Neuronal stem cell (in vitro differentiated cells): Measurements from ENCODE around the gene SERPINA3. TPM values are rescaled to one million over a fixed set of nuclear protein-coding genes. Genes with fewer than 3 reads are reported as not detected.

Source experiments
- DNase-seq: peaks from one replicate; pipeline ENCODE4 v3.0.0-alpha.2; 2013; ENCODE audit warnings: low spot score
- H2AFZ ChIP-seq: one replicate; pipeline ENCODE4 v1.6.1; 2013; ENCODE audit warnings: mild to moderate bottlenecking, low read length, inconsistent platforms
- H2AK5ac ChIP-seq: 2 replicates; pipeline ENCODE4 v1.6.1; 2013; ENCODE audit warnings: low read depth, mild to moderate bottlenecking, inconsistent platforms, low read length, moderate library complexity, mixed read lengths
- H2BK120ac ChIP-seq: 2 replicates; pipeline ENCODE4 v1.6.1; 2013; ENCODE audit warnings: low read depth, mild to moderate bottlenecking, inconsistent platforms, low read length, moderate library complexity, mixed read lengths
- H2BK12ac ChIP-seq: one replicate; pipeline ENCODE4 v1.6.1; 2013; ENCODE audit warnings: low read length, inconsistent platforms
- H2BK15ac ChIP-seq: 2 replicates; pipeline ENCODE4 v1.6.1; 2013; ENCODE audit warnings: mild to moderate bottlenecking, low read length, inconsistent platforms, mixed read lengths
- H2BK5ac ChIP-seq: one replicate; pipeline ENCODE4 v1.6.1; 2013; ENCODE audit warnings: inconsistent platforms, mild to moderate bottlenecking, low read length, moderate library complexity
- H3K14ac ChIP-seq: one replicate; pipeline ENCODE4 v1.6.1; 2013; ENCODE audit warnings: low read length, inconsistent platforms
- H3K18ac ChIP-seq: 2 replicates; pipeline ENCODE4 v1.6.1; 2013; ENCODE audit warnings: low read length, inconsistent platforms
- H3K23ac ChIP-seq: 2 replicates; pipeline ENCODE4 v1.6.1; 2013; ENCODE audit warnings: low read depth, mild to moderate bottlenecking, mixed read lengths, low read length, inconsistent platforms; ENCODE audit not compliant: poor library complexity
- H3K27ac ChIP-seq: replicated peaks from 3 replicates; pipeline ENCODE4 v1.5.1; 2013; ENCODE audit warnings: low read length, inconsistent platforms
- H3K27me3 ChIP-seq, 3 experiments: 2 replicates each; pipeline ENCODE4 v1.6.1; 2013; ENCODE audit warnings: low read length in 3 of 3, mild to moderate bottlenecking in 2 of 3, inconsistent platforms in 1 of 3, low read depth in 1 of 3, mixed read lengths in 1 of 3, moderate library complexity in 1 of 3; ENCODE audit not compliant: control insufficient read depth in 3 of 3, insufficient read depth in 3 of 3
- H3K36me3 ChIP-seq, 2 donors: replicated peaks in 1 of 2; 2 replicates each; pipeline ENCODE4 v1.6.1; 2013; ENCODE audit warnings: low read length in 2 of 2; ENCODE audit not compliant: control insufficient read depth in 2 of 2, insufficient read depth in 2 of 2
- H3K4ac ChIP-seq: 2 replicates; pipeline ENCODE4 v1.6.1; 2013; ENCODE audit warnings: inconsistent platforms, mild to moderate bottlenecking, low read length, moderate library complexity
- H3K4me1 ChIP-seq, 2 donors: 1 replicate in 1 of 2; 2 replicates in 1 of 2; pipeline ENCODE4 v1.6.1; 2013; ENCODE audit warnings: low read length in 2 of 2, low read depth in 1 of 2; ENCODE audit not compliant: control insufficient read depth in 2 of 2, insufficient read depth in 1 of 2
- H3K4me2 ChIP-seq: one replicate; pipeline ENCODE4 v1.6.1; 2013; ENCODE audit warnings: mild to moderate bottlenecking, low read length, inconsistent platforms; ENCODE audit not compliant: insufficient read depth, poor library complexity, severe bottlenecking
- H3K4me3 ChIP-seq, 2 donors: 2 replicates each; pipeline ENCODE4 v1.5.1; 2013; ENCODE audit warnings: low read length in 2 of 2, mild to moderate bottlenecking in 2 of 2, inconsistent platforms in 1 of 2, moderate library complexity in 1 of 2
- H3K79me1 ChIP-seq: one replicate; pipeline ENCODE4 v1.6.1; 2013; ENCODE audit warnings: low read depth, mild to moderate bottlenecking, inconsistent platforms, low read length, moderate library complexity
- H3K9ac ChIP-seq: one replicate; pipeline ENCODE4 v1.6.1; 2013; ENCODE audit warnings: mild to moderate bottlenecking, low read depth, low read length, inconsistent platforms; ENCODE audit not compliant: poor library complexity
- H3K9me3 ChIP-seq, 2 donors: replicated peaks in 1 of 2; 2 replicates each; pipeline versions ENCODE3 to v1.6.1; 2013; ENCODE audit warnings: low read length in 2 of 2, mild to moderate bottlenecking in 2 of 2, inconsistent platforms in 1 of 2, low read depth in 1 of 2, mixed read lengths in 1 of 2, moderate library complexity in 1 of 2; ENCODE audit not compliant: control insufficient read depth in 2 of 2, insufficient read depth in 1 of 2
- H4K8ac ChIP-seq: one replicate; pipeline ENCODE4 v1.6.1; 2013; ENCODE audit warnings: low read depth, mild to moderate bottlenecking, inconsistent platforms, low read length, moderate library complexity
- H4K91ac ChIP-seq: one replicate; pipeline ENCODE4 v1.6.1; 2013; ENCODE audit warnings: low read length, low read depth, mild to moderate bottlenecking, inconsistent platforms; ENCODE audit not compliant: poor library complexity
- WGBS, 2 donors: extraction: QIAGEN DNeasy Blood & Tissue Kit; methylation state at CpG; one replicate each; pipeline ENCODE4 v1.1.7; 2013; ENCODE audit warnings: missing lambda C conversion rate in 2 of 2, mixed read lengths in 1 of 2; ENCODE audit not compliant: insufficient read length in 2 of 2, insufficient replicate concordance in 1 of 2; ENCODE audit errors: extremely low coverage in 2 of 2; 5-methylcytosine and 5-hydroxymethylcytosine counted together
- polyA plus RNA-seq, 2 experiments: library from polyadenylated mRNA; stranded (reverse); fragments of 200-250 nt; gene quantifications; one replicate each; pipeline ENCODE4 v1.2.3, GENCODE V29; 2013

SERPINA3 gene
- 0.04 TPM for polyA plus RNA-seq (2013, experiment 1 of 2)
- polyA plus RNA-seq (2013, experiment 2 of 2) = 0.04 TPM

GRCh38 chr14:94612174-94612573, at the start of gene SERPINA3:
Gene SERPINA3 (plus strand): TSS chr14:94612391. CDS start chr14:94614442, 2,051 bp downstream.
- H3K4ac ChIP-seq = no peak within 1 kb of the TSS
- H2AFZ ChIP-seq = no peak within 1 kb of the TSS
- H3K27ac ChIP-seq = no peak within 1 kb of the TSS
- no peak within 1 kb of the TSS for H3K14ac ChIP-seq
- H2AK5ac ChIP-seq = no peak within 1 kb of the TSS
- no peaks in the 10 kb centered on the region for H3K27me3 ChIP-seq
- no peak within 1 kb of the TSS for H3K4me3 ChIP-seq
- H3K9me3 ChIP-seq = peaks cover 0 to 2% of the 10 kb centered on the region in 2 donors
- no CpG with 5 or more reads among the region's 4 CpGs for WGBS, 2 donors
- no peak within 1 kb of the TSS for H2BK120ac ChIP-seq
- no peak for DNase-seq
- no peak within 1 kb of the TSS for H4K8ac ChIP-seq
- no peaks in the 10 kb centered on the region for H3K79me1 ChIP-seq
- H2BK15ac ChIP-seq = no peak within 1 kb of the TSS
- no peak within 1 kb of the TSS for H3K4me2 ChIP-seq
- H4K91ac ChIP-seq = no peak within 1 kb of the TSS
- no peak within 1 kb of the TSS for H3K23ac ChIP-seq
- H3K36me3 ChIP-seq = no peaks in the 10 kb centered on the region
- H2BK12ac ChIP-seq = no peak within 1 kb of the TSS
- no peak within 1 kb of the TSS for H2BK5ac ChIP-seq
- H3K9ac ChIP-seq = no peak within 1 kb of the TSS
- peak within 1 kb of the TSS; percentile 81 for H3K18ac ChIP-seq
- H3K4me1 ChIP-seq = peaks cover 0 to 9% of the 10 kb centered on the region in 2 donors

- Histone ChIP-seq H3K4ac (no peak overlapping the region), H3K27ac (no peak overlapping the region), H2BK5ac (no peak overlapping the region), H4K8ac (no peak overlapping the region), H2BK12ac (no peak overlapping the region), H3K14ac (peak overlapping the region; percentile 26), H3K4me3 (no peak overlapping the region), H3K18ac (no peak overlapping the region), H3K36me3 (no peaks in the 10 kb centered on the region), H3K9me3 (no peaks in the 10 kb centered on the region), H3K9ac (no peak overlapping the region), H2AK5ac (no peak overlapping the region), H3K4me1 (no peaks in the 10 kb centered on the region), H3K4me2 (no peak overlapping the region), H4K91ac (no peak overlapping the region), H2BK15ac (no peak overlapping the region), H2AFZ (no peak overlapping the region), H3K23ac (no peak overlapping the region), H3K79me1 (peaks cover 2% of the 10 kb centered on the region), H2BK120ac (no peak overlapping the region), H3K27me3 (no peaks in the 10 kb centered on the region)
- no CpG with 5 or more reads among the region's 16 CpGs for WGBS, 2 donors
- no peak for DNase-seq
These were observed 49.0 kb upstream of the SERPINA3 start for GRCh38 chr14:94562941-94563883.

- DNase-seq = no peak
- Histone ChIP-seq H3K9ac (no peak overlapping the region), H3K23ac (no peak overlapping the region), H3K27ac (no peak overlapping the region), H4K91ac (no peak overlapping the region), H3K36me3 (no peaks in the 10 kb centered on the region), H3K4me1 (no peaks in the 10 kb centered on the region), H3K14ac (no peak overlapping the region), H2AFZ (no peak overlapping the region), H2AK5ac (no peak overlapping the region), H3K4me2 (no peak overlapping the region), H4K8ac (no peak overlapping the region), H2BK15ac (no peak overlapping the region), H3K9me3 (no peaks in the 10 kb centered on the region), H2BK5ac (no peak overlapping the region), H3K27me3 (no peaks in the 10 kb centered on the region), H3K4ac (no peak overlapping the region), H2BK12ac (no peak overlapping the region), H3K18ac (no peak overlapping the region), H3K79me1 (no peaks in the 10 kb centered on the region), H3K4me3 (no peak overlapping the region), H2BK120ac (no peak overlapping the region)
These were observed 47.8 kb upstream of the SERPINA3 start for GRCh38 chr14:94564381-94564780.

- Histone ChIP-seq H3K23ac (no peak overlapping the region), H3K4me3 (no peak overlapping the region), H3K36me3 (no peaks in the 10 kb centered on the region), H2BK15ac (no peak overlapping the region), H3K9ac (no peak overlapping the region), H3K27me3 (no peaks in the 10 kb centered on the region), H3K4me2 (no peak overlapping the region), H3K4me1 (no peaks in the 10 kb centered on the region), H3K9me3 (no peaks in the 10 kb centered on the region), H2AFZ (no peak overlapping the region), H3K79me1 (no peaks in the 10 kb centered on the region), H3K27ac (no peak overlapping the region), H4K8ac (no peak overlapping the region), H3K18ac (no peak overlapping the region), H2BK5ac (no peak overlapping the region), H4K91ac (no peak overlapping the region), H3K14ac (no peak overlapping the region), H2BK120ac (no peak overlapping the region), H2AK5ac (no peak overlapping the region), H3K4ac (no peak overlapping the region), H2BK12ac (no peak overlapping the region)
- no peak for DNase-seq
- no CpG with 5 or more reads among the region's 9 CpGs for WGBS, 2 donors
These were observed 44.0 kb upstream of the SERPINA3 start for GRCh38 chr14:94568186-94568585.
